HG02938 (cell line): ENCODE results near the gene RIPK4.
"Not testable (repeated sequence)": the region's sequence is repeated elsewhere in the genome, so short reads cannot be mapped to it uniquely, and the experiment has no call there.

ENCODE experiments used
- ATAC-seq: cut with Tn5 transposase; IDR thresholded peaks from one replicate; pipeline ENCODE4 v1.9.1; 2021; ENCODE audit warnings: mild to moderate bottlenecking, moderate library complexity; ENCODE audit not compliant: unreplicated experiment

RIPK4 gene

GRCh38 chr21:41740604-41741252 is 26.1 kb downstream of the RIPK4 start:
- no peak for ATAC-seq

DNA sequence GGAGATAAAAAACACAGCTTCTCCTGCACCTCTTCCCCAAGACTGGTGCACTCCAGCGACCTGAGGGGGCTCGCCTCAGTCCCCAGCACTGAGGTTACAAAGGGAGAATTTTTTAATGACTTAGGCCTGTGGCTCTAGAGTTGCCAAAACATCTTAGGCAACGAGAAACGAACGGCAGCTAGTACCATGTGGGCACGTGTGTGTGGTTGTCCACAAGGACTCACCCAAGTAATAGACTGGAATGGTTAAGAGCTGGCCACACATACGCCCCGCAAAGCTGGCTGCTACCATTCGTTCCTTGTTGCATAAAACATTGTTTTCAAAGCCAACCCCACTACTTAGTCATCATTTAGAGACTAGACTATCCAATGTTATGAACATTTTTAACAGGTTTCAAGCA is 26.9 kb downstream of the RIPK4 start:
- no peak for ATAC-seq

- ATAC-seq, result no peak
Observed at GRCh38 chr21:41739011-41739410, 27.8 kb downstream of the RIPK4 start.

- ATAC-seq, result no peak
Observed at GRCh38 chr21:41737651-41738324, 29.1 kb downstream of the RIPK4 start.

GRCh38 chr21:41736423-41736822 is 30.4 kb downstream of the RIPK4 start:
- ATAC-seq, result no peak

DNA sequence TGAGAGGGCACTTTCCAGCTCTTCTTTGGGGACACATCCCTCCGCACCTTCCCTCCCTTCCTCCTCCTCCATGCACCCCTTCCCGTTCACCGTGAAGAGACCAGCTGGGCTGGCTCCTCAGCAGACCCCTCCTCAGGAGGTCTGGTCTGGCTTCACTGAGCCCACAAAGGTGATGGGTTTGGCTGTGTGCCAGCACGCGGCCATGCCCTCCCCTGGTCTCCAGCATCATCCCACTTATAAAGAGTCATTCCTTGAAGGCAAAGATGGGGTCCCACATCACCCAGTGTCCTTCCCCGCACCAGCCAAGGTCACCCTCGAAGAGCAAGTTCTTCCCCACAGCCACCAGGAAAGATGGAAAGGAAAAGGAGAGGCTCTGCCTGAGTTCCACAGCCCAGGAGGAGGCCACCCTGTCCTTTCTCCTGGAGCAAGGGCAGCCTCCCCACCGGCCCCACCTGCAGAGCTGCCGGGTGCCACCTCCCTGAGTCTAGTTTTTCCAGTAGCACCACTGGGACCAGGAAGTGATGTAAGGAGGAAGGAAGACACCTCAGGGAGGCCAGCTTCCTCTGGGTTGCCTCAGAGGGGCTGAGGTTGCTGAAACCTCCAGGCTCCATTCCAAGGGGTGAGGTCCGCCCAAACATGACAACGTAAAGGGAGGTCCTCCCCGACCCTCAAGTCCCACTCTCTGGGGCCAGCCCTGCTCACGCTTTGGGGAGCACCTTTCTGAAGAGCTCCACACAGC is 32.7 kb downstream of the RIPK4 start:
- no peak for ATAC-seq

GRCh38 chr21:41731081-41731480 is 35.8 kb downstream of the RIPK4 start:
- no peak for ATAC-seq

DNA sequence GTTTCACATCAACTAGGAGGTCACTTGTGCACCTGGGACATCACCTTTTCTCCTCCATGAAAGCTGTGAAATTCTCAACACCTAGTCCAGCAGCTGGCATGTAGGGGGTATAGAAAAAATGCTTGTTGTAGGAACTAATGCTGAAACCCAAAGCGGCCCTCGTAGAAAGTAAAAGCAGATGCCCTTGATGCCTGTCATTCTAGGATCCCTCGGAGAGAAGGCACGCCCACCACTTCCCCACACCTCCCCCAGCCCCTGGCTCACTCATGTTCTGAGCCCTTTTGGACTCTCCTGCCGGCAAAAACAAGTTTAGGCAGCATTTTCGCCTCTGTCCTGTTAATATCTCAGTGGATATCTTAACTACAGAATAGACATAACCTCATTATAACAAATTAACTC is 36.5 kb downstream of the RIPK4 start:
- no peak for ATAC-seq

- no peak for ATAC-seq
Observed at GRCh38 chr21:41729701-41730366, 37.0 kb downstream of the RIPK4 start.

GRCh38 chr21:41727784-41728763 is 38.8 kb downstream of the RIPK4 start:
- no peak for ATAC-seq

- no peak for ATAC-seq
Observed at GRCh38 chr21:41726970-41727783, 39.7 kb downstream of the RIPK4 start.

GRCh38 chr21:41726630-41726969 is 40.3 kb downstream of the RIPK4 start:
- no peak for ATAC-seq

DNA sequence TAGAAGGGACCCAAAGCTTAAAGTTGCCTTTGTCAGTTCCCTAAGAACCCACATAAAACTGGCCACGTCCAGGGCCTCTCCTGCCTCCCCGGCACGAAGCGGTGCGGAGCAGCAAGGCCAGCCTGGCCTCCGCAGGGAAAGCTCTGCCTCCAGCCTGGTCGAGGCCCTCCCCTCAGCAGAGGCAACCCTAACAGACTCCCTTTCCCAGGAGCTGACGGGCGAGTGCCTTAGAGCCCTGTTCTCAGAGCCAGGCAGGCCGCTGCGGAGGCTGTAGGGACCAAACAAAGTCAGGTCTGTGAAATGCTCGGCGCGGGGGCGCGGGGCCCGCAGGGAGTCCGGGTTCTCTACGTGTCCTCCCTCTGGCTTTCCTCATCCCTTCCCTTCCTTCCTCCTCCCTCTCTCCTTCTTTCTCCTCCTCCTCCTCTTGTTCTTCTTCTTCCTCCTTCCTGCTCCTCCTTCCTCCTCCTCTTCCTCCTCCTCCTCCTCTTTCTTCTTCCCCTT is 40.7 kb downstream of the RIPK4 start:
- ATAC-seq, result no peak

DNA sequence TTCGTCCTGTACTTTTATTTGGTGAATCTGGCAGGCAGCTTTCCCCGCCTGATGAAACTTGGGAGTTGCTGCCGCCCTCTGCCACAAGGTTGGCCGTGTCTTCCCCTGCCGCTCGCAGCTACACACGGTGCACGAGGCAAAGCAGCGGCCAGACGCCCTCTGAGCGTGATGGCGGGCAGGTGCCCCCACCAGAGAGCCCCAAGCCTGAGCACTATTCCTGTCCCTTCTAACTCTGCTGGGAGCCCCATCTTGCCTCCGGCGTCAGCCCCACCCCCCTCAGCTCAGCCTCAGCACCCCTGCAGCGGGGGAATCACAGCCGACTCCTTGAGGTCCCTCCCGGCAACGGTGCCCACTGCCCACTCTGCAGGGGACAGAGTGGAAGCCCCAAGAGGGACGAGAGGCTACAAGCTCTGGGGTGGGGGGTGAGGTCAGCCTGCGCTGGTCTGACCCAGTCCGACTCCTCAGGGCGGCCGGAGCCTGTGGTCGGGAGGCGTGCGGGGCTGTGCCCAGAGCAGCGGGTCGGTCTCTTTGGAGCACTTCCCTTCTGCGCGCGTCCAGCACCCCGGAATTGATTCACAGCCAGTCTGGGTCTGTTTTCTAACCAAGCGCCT is 41.3 kb downstream of the RIPK4 start:
- no peak for ATAC-seq

GRCh38 chr21:41723835-41724234 is 43.0 kb downstream of the RIPK4 start:
- not testable (repeated sequence) for ATAC-seq

DNA sequence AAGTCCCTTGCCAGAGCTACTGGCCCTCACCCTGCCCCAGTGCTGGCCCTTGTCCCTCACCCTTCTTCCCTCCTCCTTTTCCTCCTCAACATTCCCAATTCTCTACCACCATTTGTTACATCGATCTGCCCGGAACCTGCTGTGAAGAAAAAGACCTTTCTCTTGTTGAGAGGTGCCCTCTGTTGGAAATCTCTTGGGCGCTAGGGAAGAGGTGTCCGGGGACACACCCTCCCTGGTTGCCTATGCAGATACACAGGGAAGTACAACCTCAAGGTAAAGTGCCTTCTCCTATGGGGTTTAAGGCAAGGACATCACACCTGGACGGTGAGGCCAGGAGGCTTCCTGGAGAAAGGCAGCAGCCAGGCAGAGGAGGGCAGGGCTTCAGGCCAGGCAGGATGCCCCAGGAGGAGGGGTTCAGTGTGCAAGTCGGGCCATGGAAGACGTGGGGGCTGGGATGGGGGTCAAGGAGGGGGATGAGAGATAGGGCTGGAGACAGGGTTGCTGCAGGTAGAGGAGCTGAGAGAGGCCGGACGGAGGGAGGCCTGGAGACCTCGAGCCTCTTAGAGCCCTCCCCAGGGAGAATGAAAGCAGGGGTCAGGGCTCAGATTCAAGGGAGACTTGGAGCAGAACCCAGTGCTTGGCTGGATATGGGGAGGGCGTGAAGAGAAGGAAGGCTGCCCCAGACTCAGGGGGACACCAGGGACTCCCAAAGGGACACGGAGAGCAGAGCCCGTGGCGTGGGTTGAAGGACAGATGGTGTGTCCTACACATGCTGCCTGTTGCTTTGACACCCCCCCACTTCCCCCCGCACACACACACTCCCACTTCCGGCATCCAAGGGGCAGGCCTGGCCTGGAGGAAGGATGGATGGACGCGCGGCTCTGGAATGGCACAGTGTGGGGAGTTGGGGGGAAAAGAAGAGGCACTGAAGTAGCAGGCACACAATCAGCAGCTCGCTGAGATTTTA is 44.5 kb downstream of the RIPK4 start:
- no peak for ATAC-seq

- no peak for ATAC-seq
Observed at GRCh38 chr21:41720250-41720649, 46.6 kb downstream of the RIPK4 start.

DNA sequence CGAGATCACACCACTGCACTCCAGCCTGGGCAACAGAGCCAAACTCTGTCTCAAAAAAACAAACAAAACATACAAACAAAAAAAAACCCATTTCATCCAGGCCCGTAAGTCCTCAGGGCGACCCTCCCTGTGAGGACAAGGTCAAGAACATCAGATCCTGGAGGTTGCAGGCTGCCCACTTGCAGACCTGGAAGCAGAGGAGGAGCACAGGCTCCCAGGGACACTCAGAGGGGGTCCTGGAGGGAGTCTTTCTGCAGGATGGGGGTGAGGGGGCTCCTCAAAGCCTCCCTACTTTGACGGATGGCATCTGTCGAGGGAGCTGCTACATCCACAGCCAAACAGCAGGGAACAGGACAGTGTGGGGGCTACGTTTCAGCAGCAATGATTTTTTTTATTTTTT is 47.2 kb downstream of the RIPK4 start:
- no peak for ATAC-seq
